ENCODE data around the gene GASK1B. TPM values are rescaled to one million over a fixed set of nuclear protein-coding genes. Genes with fewer than 3 reads are reported as not detected.

Gene GASK1B
- total RNA-seq, 2 experiments from 2014 or later, result 0.22 to 0.28 TPM

DNA sequence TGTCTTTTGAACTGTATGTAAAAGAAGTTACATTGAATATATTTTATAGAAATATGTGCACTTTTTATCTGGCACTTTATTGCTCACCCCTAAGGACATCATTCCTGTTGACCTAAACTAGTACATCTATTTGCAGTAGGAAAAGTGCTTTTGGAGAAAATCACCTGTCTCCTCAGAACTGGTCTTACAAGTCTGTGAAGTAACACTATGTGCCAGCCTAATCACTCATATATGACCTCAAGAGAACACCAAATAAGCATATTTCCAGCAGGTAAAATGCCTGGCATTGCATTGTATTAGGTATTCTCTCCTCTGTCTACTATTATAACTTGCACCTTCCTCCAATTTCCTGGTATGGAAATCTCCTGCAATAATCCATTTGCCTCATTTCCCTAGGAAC is 4.0 kb upstream of the GASK1B start:
- Histone ChIP-seq H3K36me3 (ENCODE audit: insufficient read depth, low read length) (no peaks in the 10 kb centered on the region), H3K27ac (ENCODE audit: low read depth in 1 of 2, low read length in 2 of 2) (no peak overlapping the region), H3K4me3 (ENCODE audit: low read length) (no peak overlapping the region), H3K4me1 (ENCODE audit: insufficient read depth, low read length) (no peaks in the 10 kb centered on the region), H3K27me3 (ENCODE audit: control insufficient read depth in 1 of 2, insufficient read depth in 2 of 2, low read length in 2 of 2) (peaks cover 0 to 10% of the 10 kb centered on the region in 2 experiments), H3K9me3 (ENCODE audit: control insufficient read depth in 1 of 2, insufficient read depth in 1 of 2, low read length in 2 of 2) (no peaks in the 10 kb centered on the region)
- no peak overlapping the region for H3K27ac Mint-ChIP-seq
- intact Hi-C loops (cut with DNase I, micrococcal nuclease), result no loop called here
- TF ChIP-seq, protein P1, sequence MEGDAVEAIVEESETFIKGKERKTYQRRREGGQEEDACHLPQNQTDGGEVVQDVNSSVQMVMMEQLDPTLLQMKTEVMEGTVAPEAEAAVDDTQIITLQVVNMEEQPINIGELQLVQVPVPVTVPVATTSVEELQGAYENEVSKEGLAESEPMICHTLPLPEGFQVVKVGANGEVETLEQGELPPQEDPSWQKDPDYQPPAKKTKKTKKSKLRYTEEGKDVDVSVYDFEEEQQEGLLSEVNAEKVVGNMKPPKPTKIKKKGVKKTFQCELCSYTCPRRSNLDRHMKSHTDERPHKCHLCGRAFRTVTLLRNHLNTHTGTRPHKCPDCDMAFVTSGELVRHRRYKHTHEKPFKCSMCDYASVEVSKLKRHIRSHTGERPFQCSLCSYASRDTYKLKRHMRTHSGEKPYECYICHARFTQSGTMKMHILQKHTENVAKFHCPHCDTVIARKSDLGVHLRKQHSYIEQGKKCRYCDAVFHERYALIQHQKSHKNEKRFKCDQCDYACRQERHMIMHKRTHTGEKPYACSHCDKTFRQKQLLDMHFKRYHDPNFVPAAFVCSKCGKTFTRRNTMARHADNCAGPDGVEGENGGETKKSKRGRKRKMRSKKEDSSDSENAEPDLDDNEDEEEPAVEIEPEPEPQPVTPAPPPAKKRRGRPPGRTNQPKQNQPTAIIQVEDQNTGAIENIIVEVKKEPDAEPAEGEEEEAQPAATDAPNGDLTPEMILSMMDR (IDR thresholded peaks at IDR 0.05), result no peak
- H3K9me3 Mint-ChIP-seq, result no peaks in the 10 kb centered on the region
- POLR2A ChIA-PET, result no interaction called here
- H3K36me3 Mint-ChIP-seq (ENCODE audit: low read depth), result no peaks in the 10 kb centered on the region
- peaks cover 5% of the 10 kb centered on the region for H3K4me1 Mint-ChIP-seq (ENCODE audit: low read depth)
- H3K27me3 Mint-ChIP-seq, result peaks cover 36% of the 10 kb centered on the region
- DNase-seq, result no peak
- H3K4me3 Mint-ChIP-seq, result no peak overlapping the region
- CTCF ChIA-PET, result no interaction called here
- no peak for ATAC-seq (ENCODE audit: poor library complexity)

GRCh38 chr4:158176108-158176507 is 3.3 kb upstream of the GASK1B start:
- Mint-ChIP-seq H3K4me1 (ENCODE audit: low read depth) (peaks cover 5% of the 10 kb centered on the region), H3K36me3 (ENCODE audit: low read depth) (no peaks in the 10 kb centered on the region), H3K9me3 (no peaks in the 10 kb centered on the region), H3K27ac (no peak overlapping the region), H3K4me3 (no peak overlapping the region), H3K27me3 (peaks cover 40% of the 10 kb centered on the region)
- Histone ChIP-seq H3K4me1 (ENCODE audit: insufficient read depth, low read length) (no peaks in the 10 kb centered on the region), H3K27ac (ENCODE audit: low read depth in 1 of 2, low read length in 2 of 2) (no peak overlapping the region), H3K4me3 (ENCODE audit: low read length) (no peak overlapping the region), H3K27me3 (ENCODE audit: control insufficient read depth in 1 of 2, insufficient read depth in 2 of 2, low read length in 2 of 2) (peaks cover 1 to 15% of the 10 kb centered on the region in 2 experiments), H3K36me3 (ENCODE audit: insufficient read depth, low read length) (no peaks in the 10 kb centered on the region), H3K9me3 (ENCODE audit: control insufficient read depth in 1 of 2, insufficient read depth in 1 of 2, low read length in 2 of 2) (peaks cover 0 to 1% of the 10 kb centered on the region in 2 experiments)
- CTCF ChIA-PET, result no interaction called here
- DNase-seq, result no peak
- POLR2A ChIA-PET, result no interaction called here
- TF ChIP-seq, protein P1 (IDR thresholded peaks at IDR 0.05), result no peak
- intact Hi-C loops (cut with DNase I, micrococcal nuclease), result no loop called here
- no peak for ATAC-seq (ENCODE audit: poor library complexity)

- TF ChIP-seq, protein P1 (IDR thresholded peaks at IDR 0.05), result no peak
- peaks cover 5% of the 10 kb centered on the region for H3K4me1 Mint-ChIP-seq (ENCODE audit: low read depth)
These were observed 1.9 kb downstream of the GASK1B start for GRCh38 chr4:158170691-158171561.

More at GRCh38 chr4:158170691-158171561, 1.9 kb downstream of the GASK1B start:
- ChIA-PET POLR2A (no interaction called here), CTCF (no interaction called here)
- intact Hi-C loops (cut with DNase I, micrococcal nuclease), result no loop called here
- H3K9me3 ChIP-seq (ENCODE audit: control insufficient read depth in 1 of 2, insufficient read depth in 1 of 2, low read length in 2 of 2), result peaks cover 0 to 10% of the 10 kb centered on the region in 2 experiments
- no peaks in the 10 kb centered on the region for H3K36me3 Mint-ChIP-seq (ENCODE audit: low read depth)
- H3K9me3 Mint-ChIP-seq, result no peaks in the 10 kb centered on the region
- no peaks in the 10 kb centered on the region for H3K36me3 ChIP-seq (ENCODE audit: insufficient read depth, low read length)
- H3K4me3 ChIP-seq (ENCODE audit: low read length), result peak overlapping the region; percentile 33
- H3K4me1 ChIP-seq (ENCODE audit: insufficient read depth, low read length), result no peaks in the 10 kb centered on the region
- no peak overlapping the region for H3K27ac Mint-ChIP-seq
- H3K4me3 Mint-ChIP-seq, result no peak overlapping the region
- H3K27me3 ChIP-seq (ENCODE audit: control insufficient read depth in 1 of 2, insufficient read depth in 2 of 2, low read length in 2 of 2), result peaks cover 11 to 35% of the 10 kb centered on the region in 2 experiments
- no peak overlapping the region for H3K27ac ChIP-seq (ENCODE audit: low read depth in 1 of 2, low read length in 2 of 2)
- peaks cover 45% of the 10 kb centered on the region for H3K27me3 Mint-ChIP-seq
- ATAC-seq (ENCODE audit: poor library complexity) (no peak), DNase-seq (peak in 3 of 14 experiments; percentile 6 to 49 (median 44))
